Tibial nerve (tissue), 4 donors: Measurements from ENCODE around the gene ITGB3BP.

Experiments used
- CTCF ChIP-seq, 5 experiments: fragments of 200-600 bp in 3 of 5; fragments of 450-650 bp in 2 of 5; sonication (generic) in 3 of 5; IDR thresholded peaks; one replicate each; pipeline ENCODE4 v1.5.1; 2016 to 2019; ENCODE audit warnings: antibody characterized with exemption in 5 of 5, mild to moderate bottlenecking in 3 of 5, moderate library complexity in 2 of 5
- EP300 ChIP-seq, 2 donors: sonication (generic); formaldehyde crosslinking; IDR thresholded peaks; one replicate each; pipeline ENCODE4 v1.6.1; 2017; ENCODE audit warnings: antibody characterized with exemption in 2 of 2, mild to moderate bottlenecking in 1 of 2

GRCh38 chr1:63480057-63480456, 43.0 kb downstream of the ITGB3BP start:
- TF ChIP-seq CTCF (IDR thresholded peaks at IDR 0.05) (no peak), EP300 (IDR thresholded peaks at IDR 0.05) (no peak)
